AG09319 (cell line): ENCODE results near the gene SLC19A1.

Source experiments
- DNase-seq: peaks from one replicate; pipeline ENCODE4 v3.0.0-alpha.2; 2010; ENCODE audit warnings: low read depth; ENCODE audit errors: extremely low read depth
- TF ChIP-seq, protein P1 (sequence below): IDR thresholded peaks from 2 replicates; pipeline ENCODE4 v1.5.1; 2011; ENCODE audit warnings: low read depth, mild to moderate bottlenecking, inconsistent platforms, low read length, moderate library complexity

Gene SLC19A1

DNA sequence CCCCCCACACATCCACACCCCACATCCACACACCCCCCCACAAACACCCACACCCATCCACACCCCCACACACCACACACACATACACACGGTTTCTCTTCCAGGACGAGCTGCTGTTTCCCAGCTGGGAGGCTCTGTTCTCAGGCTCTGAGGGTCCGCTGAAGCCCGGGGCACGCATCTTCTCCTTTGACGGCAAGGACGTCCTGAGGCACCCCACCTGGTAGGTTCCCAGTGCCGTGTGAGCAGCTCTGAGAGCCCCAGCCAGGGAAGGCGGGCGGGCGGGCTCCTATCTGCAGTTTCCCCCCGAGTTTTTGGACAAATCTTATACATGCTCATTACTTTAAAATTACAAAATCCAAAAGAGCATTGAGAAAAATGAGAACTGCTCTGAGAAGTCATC lies 31.2 kb downstream of the SLC19A1 start:
- DNase-seq, result no peak
- TF ChIP-seq, protein P1, sequence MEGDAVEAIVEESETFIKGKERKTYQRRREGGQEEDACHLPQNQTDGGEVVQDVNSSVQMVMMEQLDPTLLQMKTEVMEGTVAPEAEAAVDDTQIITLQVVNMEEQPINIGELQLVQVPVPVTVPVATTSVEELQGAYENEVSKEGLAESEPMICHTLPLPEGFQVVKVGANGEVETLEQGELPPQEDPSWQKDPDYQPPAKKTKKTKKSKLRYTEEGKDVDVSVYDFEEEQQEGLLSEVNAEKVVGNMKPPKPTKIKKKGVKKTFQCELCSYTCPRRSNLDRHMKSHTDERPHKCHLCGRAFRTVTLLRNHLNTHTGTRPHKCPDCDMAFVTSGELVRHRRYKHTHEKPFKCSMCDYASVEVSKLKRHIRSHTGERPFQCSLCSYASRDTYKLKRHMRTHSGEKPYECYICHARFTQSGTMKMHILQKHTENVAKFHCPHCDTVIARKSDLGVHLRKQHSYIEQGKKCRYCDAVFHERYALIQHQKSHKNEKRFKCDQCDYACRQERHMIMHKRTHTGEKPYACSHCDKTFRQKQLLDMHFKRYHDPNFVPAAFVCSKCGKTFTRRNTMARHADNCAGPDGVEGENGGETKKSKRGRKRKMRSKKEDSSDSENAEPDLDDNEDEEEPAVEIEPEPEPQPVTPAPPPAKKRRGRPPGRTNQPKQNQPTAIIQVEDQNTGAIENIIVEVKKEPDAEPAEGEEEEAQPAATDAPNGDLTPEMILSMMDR, result no peak

DNA sequence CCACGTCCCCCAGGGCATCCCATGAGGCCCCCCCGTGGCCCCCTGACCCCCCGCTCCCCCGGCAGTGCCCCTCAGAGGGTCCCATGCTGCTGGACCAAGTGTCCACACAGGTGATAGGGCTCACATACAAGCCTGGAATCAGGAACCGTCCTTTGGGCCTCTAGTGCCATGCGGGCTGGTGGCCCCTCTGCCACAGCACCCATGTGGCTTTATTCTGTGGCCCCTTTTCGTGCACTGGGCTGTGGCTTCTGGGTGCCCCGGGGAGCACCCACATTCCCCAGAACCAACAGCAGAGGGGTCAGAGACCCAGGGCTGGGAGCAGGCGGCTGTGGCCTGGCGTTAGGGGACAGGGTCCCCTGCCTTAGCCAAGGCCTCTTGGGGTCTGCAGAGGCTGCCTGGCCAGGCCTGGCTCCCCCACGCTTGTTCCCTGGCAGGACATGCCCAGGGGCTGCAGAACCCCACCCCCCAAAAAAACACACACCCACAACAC lies 31.7 kb downstream of the SLC19A1 start:
- DNase-seq, result no peak
- TF ChIP-seq, protein P1, result no peak

DNA sequence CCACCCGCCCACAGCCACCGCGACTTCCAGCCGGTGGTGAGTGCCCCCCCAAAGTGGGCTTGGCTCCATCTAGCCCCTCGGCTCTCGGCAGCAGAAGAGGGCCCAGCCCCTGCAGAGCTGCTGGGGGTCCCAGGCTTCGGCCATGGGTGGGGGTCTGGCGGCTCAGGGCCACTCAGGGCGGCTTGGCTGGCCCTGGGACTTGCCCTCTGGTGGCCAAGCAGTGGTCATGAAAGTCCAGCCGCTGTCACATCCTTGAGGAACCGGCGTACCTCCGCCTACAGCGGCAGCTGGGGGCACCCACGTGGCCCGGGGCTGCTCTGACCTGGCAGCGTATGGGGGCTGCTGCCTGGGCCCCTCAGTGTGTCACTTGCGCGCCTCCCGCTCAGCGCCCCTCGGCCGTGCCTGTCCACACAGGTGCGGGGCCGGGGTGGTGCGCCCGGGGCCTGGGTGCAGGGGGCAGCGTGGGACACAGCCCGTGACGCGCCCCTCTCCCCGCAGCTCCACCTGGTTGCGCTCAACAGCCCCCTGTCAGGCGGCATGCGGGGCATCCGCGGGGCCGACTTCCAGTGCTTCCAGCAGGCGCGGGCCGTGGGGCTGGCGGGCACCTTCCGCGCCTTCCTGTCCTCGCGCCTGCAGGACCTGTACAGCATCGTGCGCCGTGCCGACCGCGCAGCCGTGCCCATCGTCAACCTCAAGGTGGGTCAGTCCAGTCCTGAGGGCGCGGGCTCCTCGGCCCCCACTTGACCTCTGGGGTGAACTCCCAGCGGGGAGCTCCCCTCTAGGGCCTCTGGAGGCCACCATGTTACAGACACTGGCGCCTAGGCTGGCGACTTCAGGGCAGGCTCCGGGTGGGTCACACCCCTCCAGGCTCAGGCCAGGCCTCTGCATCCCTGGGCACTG lies 32.4 kb downstream of the SLC19A1 start:
- DNase-seq, result no peak
- TF ChIP-seq, protein P1, result no peak

DNA sequence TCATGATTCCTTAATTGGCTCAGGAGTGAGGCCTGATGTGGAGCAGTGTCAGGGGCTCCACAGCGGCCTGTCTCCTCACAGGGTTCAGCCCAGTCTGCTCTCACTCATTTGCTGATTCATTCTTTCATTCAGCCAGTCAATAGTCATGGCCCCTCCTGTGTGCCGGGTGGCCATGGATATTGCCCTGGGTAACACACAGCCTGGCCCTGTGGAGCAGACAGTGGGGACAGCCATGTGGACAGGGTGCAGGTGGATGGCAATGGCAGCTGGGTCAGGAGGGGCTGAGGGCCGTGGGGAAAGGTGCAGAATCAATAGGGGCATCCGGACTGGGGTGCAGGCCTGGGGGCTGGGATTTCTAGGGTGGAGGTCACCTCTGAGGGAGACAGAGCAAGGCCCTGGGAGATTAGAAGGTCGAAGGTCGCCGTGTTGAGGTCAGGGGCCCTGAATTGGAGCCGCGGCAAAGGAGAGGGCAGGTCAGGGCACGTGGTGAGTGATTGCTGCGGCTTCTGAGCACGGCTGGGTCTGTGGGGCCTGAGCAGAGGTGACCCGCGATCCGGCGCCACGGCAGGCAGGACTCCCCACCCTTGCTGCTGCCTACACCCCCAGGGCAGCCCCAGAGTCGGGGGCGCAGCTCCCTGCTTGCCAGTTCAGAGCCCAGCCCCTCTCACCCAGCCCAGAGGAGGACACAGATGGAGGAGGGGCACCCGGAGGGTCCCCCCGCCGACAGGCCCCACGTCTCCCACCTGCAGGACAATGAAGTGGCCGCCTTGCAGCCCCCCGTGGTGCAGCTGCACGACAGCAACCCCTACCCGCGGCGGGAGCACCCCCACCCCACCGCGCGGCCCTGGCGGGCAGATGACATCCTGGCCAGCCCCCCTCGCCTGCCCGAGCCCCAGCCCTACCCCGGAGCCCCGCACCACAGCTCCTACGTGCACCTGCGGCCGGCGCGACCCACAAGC lies 33.4 kb downstream of the SLC19A1 start:
- TF ChIP-seq, protein P1, result no peak

DNA sequence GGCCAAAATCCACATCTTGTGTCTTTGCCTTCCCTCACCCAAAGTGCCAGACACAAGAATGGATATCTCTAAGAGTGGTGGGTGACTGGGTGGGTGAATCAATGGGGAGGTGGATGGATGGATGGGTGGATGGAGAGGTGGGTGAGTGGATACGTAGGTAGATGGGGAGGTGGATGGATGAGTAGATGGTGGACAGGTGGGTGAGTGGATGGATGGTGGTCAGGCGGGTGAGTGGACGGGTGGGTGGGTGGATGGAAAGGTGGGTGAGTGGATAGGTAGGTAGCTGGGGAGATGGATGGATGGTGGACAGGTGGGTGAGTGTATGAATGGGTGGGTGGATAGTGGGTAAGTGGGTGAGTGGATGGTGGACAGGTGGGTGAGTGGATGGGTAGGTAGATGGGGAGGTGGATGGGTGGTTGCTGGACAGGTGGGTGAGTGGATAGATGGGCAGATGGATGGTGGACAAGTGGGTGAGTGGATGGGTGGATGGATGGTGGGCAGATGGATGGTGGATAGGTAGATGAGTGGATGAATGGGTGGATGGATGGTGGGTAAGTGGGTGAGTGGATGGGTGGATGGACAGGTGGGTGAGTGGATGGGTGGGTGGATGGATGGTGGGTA lies 34.2 kb downstream of the SLC19A1 start:
- DNase-seq, result no peak
- TF ChIP-seq, protein P1, result no peak

More for the DNA sequence above, 33.4 kb downstream of the SLC19A1 start:
- no peak for DNase-seq

DNA sequence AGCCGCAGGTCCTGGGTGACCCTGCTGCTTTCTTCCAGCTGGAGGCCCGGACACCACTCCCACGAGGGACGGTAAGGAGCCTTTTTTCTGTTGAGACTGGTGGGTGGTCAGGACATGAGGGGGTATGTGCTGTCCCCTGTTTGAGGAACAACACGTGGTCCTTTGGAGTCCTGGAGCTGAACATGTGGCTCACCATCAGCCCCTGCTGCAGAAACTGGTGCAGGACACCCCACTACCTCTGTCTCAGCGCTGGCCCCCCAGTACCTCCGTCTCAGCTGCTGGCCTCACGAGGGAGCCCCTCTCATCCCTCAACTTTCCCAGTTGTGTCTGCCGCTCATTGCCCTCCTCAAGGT lies 34.7 kb downstream of the SLC19A1 start:
- no peak for DNase-seq
- TF ChIP-seq, protein P1, result no peak
